ENCODE data around the gene ONECUT3.

GRCh38 chr19:1739960-1740629 lies 13.2 kb upstream of the ONECUT3 start:
- TF ChIP-seq CTCF (IDR thresholded peaks at IDR 0.05; ENCODE audit: low read depth, low read length): no peak
- TF ChIP-seq EZH2phosphoT487 (IDR thresholded peaks at IDR 0.05; ENCODE audit: low read depth): no peak
